Measurements from ENCODE around the gene TMEM132A.

- TF ChIP-seq CTCF (IDR thresholded peaks at IDR 0.05) (no peak), EP300 (IDR thresholded peaks at IDR 0.05) (no peak), POLR2AphosphoS5 (IDR thresholded peaks at IDR 0.05) (no peak), POLR2A (IDR thresholded peaks at IDR 0.05) (no peak)
These were observed 9.3 kb downstream of the TMEM132A start for GRCh38 chr11:60933416-60934123.

Data from gastroesophageal sphincter (tissue), 3 donors.